Superior temporal gyrus (tissue), 1 donor: ENCODE data around the gene NDNF.

ENCODE experiments used
- DNase-seq: peaks from one replicate; pipeline ENCODE4 v3.0.0-alpha.2; 2016; ENCODE audit errors: extremely low spot score

NDNF gene

GRCh38 chr4:121070696-121071639 is 1.4 kb downstream of the NDNF start:
- no peak for DNase-seq

GRCh38 chr4:121070274-121070673 is 2.1 kb downstream of the NDNF start:
- no peak for DNase-seq

GRCh38 chr4:121069430-121069829 is 2.9 kb downstream of the NDNF start:
- no peak for DNase-seq

- no peak for DNase-seq
These were observed 7.9 kb downstream of the NDNF start for GRCh38 chr4:121064482-121064881.

GRCh38 chr4:121062521-121062920 is 9.8 kb downstream of the NDNF start:
- DNase-seq: no peak

- no peak for DNase-seq
These were observed 10.5 kb downstream of the NDNF start for GRCh38 chr4:121061861-121062260.

- no peak for DNase-seq
These were observed 11.1 kb downstream of the NDNF start for GRCh38 chr4:121061215-121061614.

GRCh38 chr4:121057466-121057922 is 14.8 kb downstream of the NDNF start:
- no peak for DNase-seq

- no peak for DNase-seq
These were observed 16.3 kb downstream of the NDNF start for GRCh38 chr4:121056066-121056465.

- no peak for DNase-seq
These were observed 18.0 kb downstream of the NDNF start for GRCh38 chr4:121054373-121054772.

GRCh38 chr4:121053601-121054143 is 18.7 kb downstream of the NDNF start:
- no peak for DNase-seq

GRCh38 chr4:121050300-121050699 is 22.0 kb downstream of the NDNF start:
- no peak for DNase-seq

GRCh38 chr4:121049072-121049599 is 23.2 kb downstream of the NDNF start:
- DNase-seq: no peak

GRCh38 chr4:121048165-121048564 is 24.2 kb downstream of the NDNF start:
- DNase-seq: no peak

- DNase-seq: no peak
These were observed 30.8 kb downstream of the NDNF start for GRCh38 chr4:121041307-121042090.

GRCh38 chr4:121034017-121034416 is 38.3 kb downstream of the NDNF start:
- DNase-seq: no peak

GRCh38 chr4:121030711-121031110 is 41.6 kb downstream of the NDNF start:
- DNase-seq: no peak

GRCh38 chr4:121030131-121030530 is 42.2 kb downstream of the NDNF start:
- peak; percentile 34 for DNase-seq

GRCh38 chr4:121026034-121026433 is 46.3 kb downstream of the NDNF start:
- no peak for DNase-seq

- DNase-seq: no peak
These were observed 46.8 kb downstream of the NDNF start for GRCh38 chr4:121025540-121025939.

GRCh38 chr4:121018543-121018942 is 53.8 kb downstream of the NDNF start:
- DNase-seq: no peak

GRCh38 chr4:121016611-121017010 is 55.7 kb downstream of the NDNF start:
- no peak for DNase-seq
